Endodermal cell (in vitro differentiated cells): ENCODE measurements around the gene PRCD. TPM values are rescaled to one million over a fixed set of nuclear protein-coding genes. Genes with fewer than 3 reads are reported as not detected.

Source experiments
- DNase-seq: peaks from one replicate; pipeline ENCODE4 v3.0.0-alpha.2; 2017
- H3K27ac ChIP-seq: 2 replicates; pipeline ENCODE4 v1.5.1; 2013; ENCODE audit warnings: mild to moderate bottlenecking, low read depth, low read length, moderate library complexity
- H3K27me3 ChIP-seq: 2 replicates; pipeline ENCODE4 v1.6.1; 2013; ENCODE audit warnings: mild to moderate bottlenecking, low read length, moderate library complexity; ENCODE audit not compliant: insufficient read depth, control insufficient read depth, poor library complexity, severe bottlenecking
- H3K36me3 ChIP-seq: 2 replicates; pipeline ENCODE4 v1.7.0; 2013; ENCODE audit warnings: mild to moderate bottlenecking, low read length, moderate library complexity; ENCODE audit not compliant: control insufficient read depth, insufficient read depth
- H3K4me1 ChIP-seq: one replicate; pipeline ENCODE4 v1.7.0; 2013; ENCODE audit warnings: low read length; ENCODE audit not compliant: control insufficient read depth, insufficient read depth
- H3K4me3 ChIP-seq: 2 replicates; pipeline ENCODE4 v1.5.1; 2013; ENCODE audit warnings: mild to moderate bottlenecking, low read length, moderate library complexity
- H3K9ac ChIP-seq: 2 replicates; pipeline ENCODE4 v1.6.1; 2013; ENCODE audit warnings: mild to moderate bottlenecking, low read length, moderate library complexity; ENCODE audit not compliant: poor library complexity, severe bottlenecking; ENCODE audit errors: extremely low read depth
- H3K9me3 ChIP-seq: 2 replicates; pipeline ENCODE4 v1.6.1; 2013; ENCODE audit warnings: mild to moderate bottlenecking, low read length, moderate library complexity; ENCODE audit not compliant: control insufficient read depth
- H3K27ac Mint-ChIP-seq: 2 replicates; pipeline ENCODE4 v1.8.0; 2020; ENCODE audit warnings: mixed read lengths
- H3K27me3 Mint-ChIP-seq: 2 replicates; pipeline ENCODE4 v1.8.0; 2021; ENCODE audit warnings: mild to moderate bottlenecking, mixed read lengths; ENCODE audit not compliant: insufficient read depth
- H3K36me3 Mint-ChIP-seq: 2 replicates; pipeline ENCODE4 v1.8.0; 2020; ENCODE audit warnings: low read depth, mixed read lengths
- H3K4me1 Mint-ChIP-seq: 2 replicates; pipeline ENCODE4 v1.8.0; 2020; ENCODE audit warnings: mixed read lengths
- H3K4me3 Mint-ChIP-seq: 2 replicates; pipeline ENCODE4 v1.8.0; 2020; ENCODE audit warnings: mild to moderate bottlenecking, moderate library complexity, mixed read lengths
- H3K9me3 Mint-ChIP-seq: 2 replicates; pipeline ENCODE4 v1.8.0; 2020; ENCODE audit warnings: mild to moderate bottlenecking, mixed read lengths
- CTCF ChIP-seq: fragments of 200-600 bp; sonication (generic); conservative IDR thresholded peaks from 2 replicates; pipeline ENCODE4 v1.5.0; 2021; ENCODE audit warnings: antibody characterized with exemption, mild to moderate bottlenecking
- WGBS, 2 experiments: methylation state at CpG; one replicate each; pipeline versions ENCODE4 v1.1.5 to v1.1.7; 2013; ENCODE audit warnings: missing lambda C conversion rate in 2 of 2, mixed read lengths in 1 of 2; ENCODE audit not compliant: insufficient coverage in 1 of 2, insufficient read length in 1 of 2; 5-methylcytosine and 5-hydroxymethylcytosine counted together
- total RNA-seq, 2 donors: library from RNA; stranded (reverse); fragmentation: NEBNext Ultra II Directional in 1 of 2; extraction: Animal tissue kit (Norgen Biotek cat#: 25700) in 1 of 2; gene quantifications; 2 replicates in 1 of 2; 3 replicates in 1 of 2; pipeline ENCODE4 v1.2.1, GENCODE V29; 2021

PRCD gene
- total RNA-seq, 2 donors from 2014 or later: 3.2 to 4.8 TPM

GRCh38 chr17:76576189-76576588 is 36.3 kb downstream of the PRCD start:
- Histone ChIP-seq H3K9me3 (peaks cover 7% of the 10 kb centered on the region), H3K27ac (no peak overlapping the region), H3K9ac (no peak overlapping the region), H3K27me3 (no peaks in the 10 kb centered on the region), H3K4me1 (no peaks in the 10 kb centered on the region), H3K4me3 (no peak overlapping the region), H3K36me3 (peaks cover 4% of the 10 kb centered on the region)
- peaks cover 3% of the 10 kb centered on the region for H3K27me3 Mint-ChIP-seq
- WGBS, 2 experiments: 96 to 97% methylated on average over 7 to 9 of the region's 9 CpGs
- peaks cover 7% of the 10 kb centered on the region for H3K36me3 Mint-ChIP-seq
- H3K27ac Mint-ChIP-seq: no peak overlapping the region
- DNase-seq: no peak
- H3K9me3 Mint-ChIP-seq: no peaks in the 10 kb centered on the region
- H3K4me1 Mint-ChIP-seq: peaks cover 5% of the 10 kb centered on the region
- TF ChIP-seq CTCF: no peak
- H3K4me3 Mint-ChIP-seq: no peak overlapping the region

DNA sequence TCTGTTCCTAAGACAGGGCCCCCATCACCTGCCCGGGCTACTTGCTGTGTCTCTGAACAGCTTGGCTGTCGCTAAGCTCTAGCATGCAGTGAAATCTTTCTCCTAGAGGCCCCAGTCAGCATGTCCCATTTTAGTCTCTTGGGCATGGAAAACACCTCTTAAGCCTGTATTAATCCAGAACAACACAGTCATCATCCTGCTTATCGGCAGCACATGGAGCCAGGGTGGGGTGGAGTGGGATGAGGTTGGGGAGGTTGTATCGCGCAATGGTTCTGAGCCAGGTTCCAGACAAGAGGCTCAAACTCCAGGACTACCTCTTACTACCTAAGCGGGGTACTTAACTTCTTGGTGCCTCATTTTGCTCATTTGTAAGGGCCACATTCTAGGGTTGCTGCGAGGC is 38.0 kb downstream of the PRCD start:
- no peaks in the 10 kb centered on the region for H3K27me3 ChIP-seq

DNA sequence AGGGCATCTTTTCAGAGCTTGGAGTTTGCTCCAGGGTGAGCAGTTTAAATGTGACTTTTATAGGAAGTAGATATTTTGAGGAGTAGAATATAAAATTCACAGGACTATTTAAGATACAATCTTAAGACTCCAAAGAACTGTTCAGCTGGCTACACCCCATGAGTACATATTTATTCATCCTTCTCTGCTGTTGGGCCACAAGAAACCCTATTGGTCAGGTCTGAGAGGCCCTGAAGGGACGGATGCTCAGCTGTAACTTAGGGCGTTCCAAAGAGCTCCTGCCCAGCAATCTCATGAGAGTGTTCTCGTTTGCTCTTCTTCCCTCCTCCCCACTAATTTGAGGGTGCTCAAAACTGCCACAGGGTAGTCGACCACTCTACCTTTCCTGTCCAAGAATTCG is 38.5 kb downstream of the PRCD start:
- Histone ChIP-seq H3K4me3 (no peak overlapping the region), H3K9ac (no peak overlapping the region), H3K4me1 (no peaks in the 10 kb centered on the region), H3K36me3 (no peaks in the 10 kb centered on the region), H3K27me3 (peaks cover under 1% of the 10 kb centered on the region), H3K9me3 (peaks cover 7% of the 10 kb centered on the region), H3K27ac (no peak overlapping the region)
- 87 to 98% methylated on average over 5 of the region's 5 CpGs for WGBS, 2 experiments
- no peak for TF ChIP-seq CTCF
- Mint-ChIP-seq H3K4me3 (no peak overlapping the region), H3K27ac (no peak overlapping the region), H3K4me1 (peaks cover 11% of the 10 kb centered on the region), H3K27me3 (peaks cover 12% of the 10 kb centered on the region), H3K36me3 (peaks cover 4% of the 10 kb centered on the region), H3K9me3 (no peaks in the 10 kb centered on the region)
- no peak for DNase-seq

More for the DNA sequence above, 38.0 kb downstream of the PRCD start:
- Mint-ChIP-seq H3K4me1 (peaks cover 11% of the 10 kb centered on the region), H3K9me3 (no peaks in the 10 kb centered on the region), H3K27ac (no peak overlapping the region), H3K36me3 (peaks cover 4% of the 10 kb centered on the region), H3K4me3 (no peak overlapping the region), H3K27me3 (peaks cover 7% of the 10 kb centered on the region)
- TF ChIP-seq CTCF: no peak
- no peaks in the 10 kb centered on the region for H3K4me1 ChIP-seq
- H3K4me3 ChIP-seq: no peak overlapping the region
- DNase-seq: no peak
- 96% methylated on average over 4 to 7 of the region's 7 CpGs for WGBS, 2 experiments
- peaks cover 7% of the 10 kb centered on the region for H3K9me3 ChIP-seq
- no peaks in the 10 kb centered on the region for H3K36me3 ChIP-seq
- H3K27ac ChIP-seq: no peak overlapping the region
- H3K9ac ChIP-seq: no peak overlapping the region
